DND-41 (cell line): ENCODE measurements around the gene ABCC8.

Experiments
- ATAC-seq: fragments of 200-7000 bp; cut with Tn5 transposase; 3 replicates; pipeline ENCODE4 v1.9.1; 2021; ENCODE audit warnings: low read depth; ENCODE audit not compliant: insufficient read depth
- DNase-seq: peaks from one replicate; pipeline ENCODE4 v3.0.0-alpha.2; 2020
- H2AFZ ChIP-seq: 2 replicates; pipeline ENCODE4 v1.6.0; 2012; ENCODE audit warnings: low read depth, low read length
- H3K27ac ChIP-seq: 2 replicates; pipeline ENCODE4 v1.5.1; 2012; ENCODE audit warnings: low read length, inconsistent platforms
- H3K27me3 ChIP-seq: fragments of 200-600 bp; sonication (generic); 2 replicates; pipeline ENCODE4 v1.6.0; 2012; ENCODE audit warnings: low read length, mild to moderate bottlenecking, inconsistent platforms; ENCODE audit not compliant: insufficient read depth, poor library complexity
- H3K36me3 ChIP-seq: 2 replicates; pipeline ENCODE4 v1.5.1; 2012; ENCODE audit warnings: low read length, inconsistent platforms; ENCODE audit not compliant: insufficient read depth
- H3K4me1 ChIP-seq: 2 replicates; pipeline ENCODE4 v1.5.1; 2012; ENCODE audit warnings: mild to moderate bottlenecking, low read length; ENCODE audit not compliant: insufficient read depth
- H3K4me2 ChIP-seq: 2 replicates; pipeline ENCODE4 v1.6.0; 2012; ENCODE audit warnings: mild to moderate bottlenecking, moderate library complexity, low read length, inconsistent platforms; ENCODE audit not compliant: insufficient read depth
- H3K4me3 ChIP-seq, 2 experiments: fragments of 200-600 bp in 1 of 2; shearing (Covaris generic) in 1 of 2; 2 replicates each; pipeline ENCODE4 v1.5.1; 2012 to 2016; ENCODE audit warnings: inconsistent platforms in 2 of 2, low read length in 2 of 2, mild to moderate bottlenecking in 2 of 2, low read depth in 1 of 2, moderate library complexity in 1 of 2
- H3K79me2 ChIP-seq: 2 replicates; pipeline ENCODE4 v1.6.0; 2012; ENCODE audit warnings: low read length, inconsistent platforms; ENCODE audit not compliant: insufficient read depth
- H3K9ac ChIP-seq: 2 replicates; pipeline ENCODE4 v1.6.0; 2012; ENCODE audit warnings: low read depth, mild to moderate bottlenecking, inconsistent platforms, low read length, moderate library complexity
- H3K9me3 ChIP-seq: 2 replicates; pipeline ENCODE4 v1.5.1; 2012; ENCODE audit warnings: low read length, moderate library complexity, mild to moderate bottlenecking, inconsistent platforms; ENCODE audit not compliant: insufficient read depth, severe bottlenecking
- H4K20me1 ChIP-seq: 2 replicates; pipeline ENCODE4 v1.6.0; 2012; ENCODE audit warnings: low read length; ENCODE audit not compliant: insufficient read depth
- EZH2 ChIP-seq: IDR thresholded peaks from 3 replicates; pipeline ENCODE4 v1.6.1; 2012; ENCODE audit warnings: borderline replicate concordance, low read depth, mild to moderate bottlenecking, moderate library complexity, low read length, inconsistent platforms; ENCODE audit not compliant: severe bottlenecking
- TF ChIP-seq, protein P1 (sequence below): IDR thresholded peaks from 2 replicates; pipeline ENCODE4 v1.5.1; 2012; ENCODE audit warnings: borderline replicate concordance, low read length, moderate library complexity, mild to moderate bottlenecking; ENCODE audit not compliant: poor library complexity, severe bottlenecking; ENCODE audit errors: extremely low read depth

The ABCC8 gene

DNA sequence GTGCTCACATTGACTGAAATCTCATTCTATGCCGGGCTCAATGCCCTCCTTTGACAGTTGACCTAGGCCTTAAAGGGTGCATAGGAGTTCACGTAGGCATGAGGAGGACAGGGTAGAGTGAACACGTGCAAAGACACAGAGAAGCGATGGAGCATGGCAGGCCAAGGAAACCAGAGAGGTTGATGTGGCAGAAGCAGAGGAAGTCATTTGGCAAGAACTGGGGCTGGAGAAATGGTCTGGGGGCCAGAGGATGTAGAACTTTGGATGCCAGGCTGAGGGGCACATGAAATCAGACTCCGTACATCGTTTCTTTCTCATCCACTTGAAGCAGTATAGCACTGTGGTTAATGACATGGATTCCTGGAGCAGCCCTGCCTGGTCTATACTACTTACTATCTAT is 13.6 kb upstream of the ABCC8 start:
- Histone ChIP-seq H4K20me1 (no peaks in the 10 kb centered on the region), H3K79me2 (no peaks in the 10 kb centered on the region), H3K27me3 (no peaks in the 10 kb centered on the region), H3K4me3 (no peak overlapping the region), H3K4me1 (peaks cover 8% of the 10 kb centered on the region), H3K9me3 (no peaks in the 10 kb centered on the region), H3K36me3 (no peaks in the 10 kb centered on the region), H3K9ac (no peak overlapping the region), H3K4me2 (no peak overlapping the region), H2AFZ (no peak overlapping the region), H3K27ac (no peak overlapping the region)
- no peak for ATAC-seq
- TF ChIP-seq, protein P1, sequence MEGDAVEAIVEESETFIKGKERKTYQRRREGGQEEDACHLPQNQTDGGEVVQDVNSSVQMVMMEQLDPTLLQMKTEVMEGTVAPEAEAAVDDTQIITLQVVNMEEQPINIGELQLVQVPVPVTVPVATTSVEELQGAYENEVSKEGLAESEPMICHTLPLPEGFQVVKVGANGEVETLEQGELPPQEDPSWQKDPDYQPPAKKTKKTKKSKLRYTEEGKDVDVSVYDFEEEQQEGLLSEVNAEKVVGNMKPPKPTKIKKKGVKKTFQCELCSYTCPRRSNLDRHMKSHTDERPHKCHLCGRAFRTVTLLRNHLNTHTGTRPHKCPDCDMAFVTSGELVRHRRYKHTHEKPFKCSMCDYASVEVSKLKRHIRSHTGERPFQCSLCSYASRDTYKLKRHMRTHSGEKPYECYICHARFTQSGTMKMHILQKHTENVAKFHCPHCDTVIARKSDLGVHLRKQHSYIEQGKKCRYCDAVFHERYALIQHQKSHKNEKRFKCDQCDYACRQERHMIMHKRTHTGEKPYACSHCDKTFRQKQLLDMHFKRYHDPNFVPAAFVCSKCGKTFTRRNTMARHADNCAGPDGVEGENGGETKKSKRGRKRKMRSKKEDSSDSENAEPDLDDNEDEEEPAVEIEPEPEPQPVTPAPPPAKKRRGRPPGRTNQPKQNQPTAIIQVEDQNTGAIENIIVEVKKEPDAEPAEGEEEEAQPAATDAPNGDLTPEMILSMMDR, result no peak
- TF ChIP-seq EZH2, result no peak
- no peak for DNase-seq

DNA sequence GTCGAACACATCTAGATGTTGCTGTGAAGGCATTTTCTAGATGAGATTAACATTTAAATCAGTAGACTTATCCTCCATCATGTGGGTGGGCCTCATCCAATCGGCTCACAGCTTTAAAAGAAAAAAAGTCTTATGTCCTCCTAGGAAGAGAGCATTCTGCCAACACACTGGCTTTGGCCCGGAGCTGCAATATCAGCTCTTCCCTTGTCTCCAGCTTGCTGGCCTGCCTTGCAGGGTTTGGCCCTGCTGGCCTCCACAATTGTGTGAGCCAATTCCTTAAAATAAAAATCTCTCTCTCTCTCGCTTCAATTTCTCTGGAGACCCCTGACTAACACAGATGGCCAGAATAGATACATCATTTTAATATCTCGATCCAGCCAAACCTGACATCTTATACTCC is 13.1 kb upstream of the ABCC8 start:
- Histone ChIP-seq H3K4me1 (peaks cover 8% of the 10 kb centered on the region), H3K79me2 (no peaks in the 10 kb centered on the region), H3K27ac (no peak overlapping the region), H3K4me2 (no peak overlapping the region), H4K20me1 (no peaks in the 10 kb centered on the region), H3K9ac (no peak overlapping the region), H3K4me3 (no peak overlapping the region), H2AFZ (no peak overlapping the region), H3K36me3 (no peaks in the 10 kb centered on the region), H3K27me3 (no peaks in the 10 kb centered on the region), H3K9me3 (no peaks in the 10 kb centered on the region)
- ATAC-seq (no peak), DNase-seq (no peak)
- TF ChIP-seq, protein P1, result no peak
- no peak for TF ChIP-seq EZH2

DNA sequence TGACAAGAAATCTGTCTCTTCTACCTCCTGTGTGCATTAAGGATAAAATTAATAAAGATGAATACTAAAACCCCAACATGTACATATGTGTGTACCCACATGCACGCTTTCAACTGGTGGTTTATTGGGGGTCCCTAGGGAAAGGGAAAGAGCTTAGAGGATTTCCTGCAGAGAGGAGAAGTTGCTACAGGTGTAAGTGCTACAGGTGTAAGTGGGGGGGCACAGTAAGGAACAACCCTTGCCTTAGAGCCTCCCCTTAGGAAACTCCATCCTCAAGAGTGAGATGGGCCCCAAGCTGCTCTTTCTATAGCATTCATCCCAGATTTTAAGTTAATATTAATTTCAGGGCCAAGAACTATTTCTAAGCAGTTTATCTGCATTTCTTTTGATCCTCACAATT is 11.9 kb upstream of the ABCC8 start:
- H3K27ac ChIP-seq, result no peak overlapping the region

More for the DNA sequence above, 11.9 kb upstream of the ABCC8 start:
- TF ChIP-seq, protein P1, result no peak
- TF ChIP-seq EZH2, result no peak
- no peaks in the 10 kb centered on the region for H3K27me3 ChIP-seq
- no peak overlapping the region for H3K4me3 ChIP-seq
- H3K9me3 ChIP-seq, result no peaks in the 10 kb centered on the region
- H2AFZ ChIP-seq, result no peak overlapping the region
- DNase-seq, result no peak
- no peak for ATAC-seq
- no peaks in the 10 kb centered on the region for H4K20me1 ChIP-seq
- peaks cover 8% of the 10 kb centered on the region for H3K4me1 ChIP-seq
- no peak overlapping the region for H3K9ac ChIP-seq
- H3K4me2 ChIP-seq, result no peak overlapping the region
- no peaks in the 10 kb centered on the region for H3K79me2 ChIP-seq
- no peaks in the 10 kb centered on the region for H3K36me3 ChIP-seq
